IPS-18a (cell line): ENCODE data around the gene ZNF592.
"Not testable (repeated sequence)": the region's sequence is repeated elsewhere in the genome, so short reads cannot be mapped to it uniquely, and the experiment has no call there.

Source experiments
- H3K27ac ChIP-seq: one replicate; pipeline ENCODE4 v1.5.1; 2013; ENCODE audit warnings: low read length
- H3K27me3 ChIP-seq: one replicate; pipeline ENCODE4 v1.6.1; 2013; ENCODE audit warnings: mild to moderate bottlenecking, low read length; ENCODE audit not compliant: control insufficient read depth, insufficient read depth
- H3K36me3 ChIP-seq: one replicate; pipeline ENCODE4 v1.6.1; 2013; ENCODE audit warnings: low read depth, low read length; ENCODE audit not compliant: control insufficient read depth
- H3K4me1 ChIP-seq: one replicate; pipeline ENCODE4 v1.6.1; 2013; ENCODE audit warnings: low read depth, low read length; ENCODE audit not compliant: control insufficient read depth
- H3K4me3 ChIP-seq: one replicate; pipeline ENCODE4 v1.5.1; 2013; ENCODE audit warnings: low read length
- H3K9ac ChIP-seq: one replicate; pipeline ENCODE4 v1.6.1; 2013; ENCODE audit warnings: mild to moderate bottlenecking, low read length, moderate library complexity
- H3K9me3 ChIP-seq: one replicate; pipeline ENCODE4 v1.6.1; 2013; ENCODE audit warnings: low read depth, low read length; ENCODE audit not compliant: control insufficient read depth

ZNF592 gene

GRCh38 chr15:84751721-84752120, 3.3 kb downstream of the ZNF592 start:
- not testable (repeated sequence) for H3K27me3 ChIP-seq, H3K9me3 ChIP-seq, H3K36me3 ChIP-seq, H3K27ac ChIP-seq, H3K9ac ChIP-seq, H3K4me3 ChIP-seq
- peaks cover 21% of the 10 kb centered on the region for H3K4me1 ChIP-seq

GRCh38 chr15:84752195-84752594, 3.8 kb downstream of the ZNF592 start:
- Histone ChIP-seq H3K4me1 (peaks cover 19% of the 10 kb centered on the region), H3K27ac (no peak overlapping the region), H3K9ac (no peak overlapping the region), H3K36me3 (no peaks in the 10 kb centered on the region), H3K27me3 (no peaks in the 10 kb centered on the region), H3K9me3 (no peaks in the 10 kb centered on the region), H3K4me3 (no peak overlapping the region)

- H3K27me3 ChIP-seq = no peaks in the 10 kb centered on the region
- no peaks in the 10 kb centered on the region for H3K9me3 ChIP-seq
- peaks cover 14% of the 10 kb centered on the region for H3K4me1 ChIP-seq
- H3K27ac ChIP-seq = no peak overlapping the region
- H3K9ac ChIP-seq = no peak overlapping the region
- H3K4me3 ChIP-seq = no peak overlapping the region
- no peaks in the 10 kb centered on the region for H3K36me3 ChIP-seq
Observed at GRCh38 chr15:84752700-84753099, 4.3 kb downstream of the ZNF592 start.

GRCh38 chr15:84754889-84755288, 6.5 kb downstream of the ZNF592 start:
- H3K27ac ChIP-seq, H3K9ac ChIP-seq, H3K4me3 ChIP-seq, H3K4me1 ChIP-seq, H3K27me3 ChIP-seq, H3K9me3 ChIP-seq, H3K36me3 ChIP-seq: not testable (repeated sequence)

GRCh38 chr15:84755736-84756527, 7.5 kb downstream of the ZNF592 start:
- Histone ChIP-seq H3K4me1 (peaks cover 3% of the 10 kb centered on the region), H3K27me3 (no peaks in the 10 kb centered on the region), H3K9me3 (no peaks in the 10 kb centered on the region), H3K4me3 (no peak overlapping the region), H3K36me3 (no peaks in the 10 kb centered on the region), H3K27ac (no peak overlapping the region), H3K9ac (no peak overlapping the region)

GRCh38 chr15:84759018-84759417, 10.6 kb downstream of the ZNF592 start:
- Histone ChIP-seq H3K4me3 (no peak overlapping the region), H3K36me3 (no peaks in the 10 kb centered on the region), H3K9me3 (no peaks in the 10 kb centered on the region), H3K27me3 (no peaks in the 10 kb centered on the region), H3K9ac (no peak overlapping the region), H3K27ac (no peak overlapping the region), H3K4me1 (no peaks in the 10 kb centered on the region)

GRCh38 chr15:84760219-84760618, 11.8 kb downstream of the ZNF592 start:
- no peaks in the 10 kb centered on the region for H3K4me1 ChIP-seq
- no peak overlapping the region for H3K9ac ChIP-seq
- H3K27ac ChIP-seq = no peak overlapping the region
- H3K9me3 ChIP-seq = no peaks in the 10 kb centered on the region
- H3K36me3 ChIP-seq = no peaks in the 10 kb centered on the region
- H3K4me3 ChIP-seq = no peak overlapping the region
- no peaks in the 10 kb centered on the region for H3K27me3 ChIP-seq

- Histone ChIP-seq H3K36me3 (no peaks in the 10 kb centered on the region), H3K9me3 (no peaks in the 10 kb centered on the region), H3K4me3 (no peak overlapping the region), H3K9ac (no peak overlapping the region), H3K27ac (no peak overlapping the region), H3K27me3 (no peaks in the 10 kb centered on the region), H3K4me1 (no peaks in the 10 kb centered on the region)
Observed at GRCh38 chr15:84761607-84762131, 13.3 kb downstream of the ZNF592 start.

GRCh38 chr15:84762840-84763572, 14.6 kb downstream of the ZNF592 start:
- no peaks in the 10 kb centered on the region for H3K4me1 ChIP-seq
- H3K9ac ChIP-seq = no peak overlapping the region
- no peak overlapping the region for H3K27ac ChIP-seq

GRCh38 chr15:84764585-84764984, 16.2 kb downstream of the ZNF592 start:
- Histone ChIP-seq H3K36me3 (no peaks in the 10 kb centered on the region), H3K9ac (no peak overlapping the region), H3K9me3 (no peaks in the 10 kb centered on the region), H3K4me3 (no peak overlapping the region), H3K27ac (no peak overlapping the region), H3K4me1 (no peaks in the 10 kb centered on the region), H3K27me3 (no peaks in the 10 kb centered on the region)

More at GRCh38 chr15:84762840-84763572, 14.6 kb downstream of the ZNF592 start:
- Histone ChIP-seq H3K36me3 (no peaks in the 10 kb centered on the region), H3K27me3 (no peaks in the 10 kb centered on the region), H3K9me3 (no peaks in the 10 kb centered on the region), H3K4me3 (no peak overlapping the region)

GRCh38 chr15:84764989-84765388, 16.6 kb downstream of the ZNF592 start:
- Histone ChIP-seq H3K36me3 (no peaks in the 10 kb centered on the region), H3K9ac (no peak overlapping the region), H3K27me3 (no peaks in the 10 kb centered on the region), H3K4me1 (no peaks in the 10 kb centered on the region), H3K4me3 (no peak overlapping the region), H3K27ac (no peak overlapping the region), H3K9me3 (no peaks in the 10 kb centered on the region)
